Stimulated activated CD4-positive, alpha-beta T cell treated with anti-CD3 and anti-CD28 coated beads, Interleukin-2, amount 100 ng/mL, for 4 hours (primary cell): ENCODE measurements around the gene HOXC10.

Source experiments
- DNase-seq: peaks from one replicate; pipeline ENCODE4 v3.0.0-alpha.2; 2020; ENCODE audit warnings: low read depth

Gene HOXC10

GRCh38 chr12:53950789-53951576 lies 34.0 kb upstream of the HOXC10 start:
- no peak for DNase-seq

GRCh38 chr12:53951577-53952334 lies 33.2 kb upstream of the HOXC10 start:
- DNase-seq: no peak

- DNase-seq: no peak
Measured at GRCh38 chr12:53952335-53952694, 32.6 kb upstream of the HOXC10 start.

GRCh38 chr12:53952871-53953734 lies 31.8 kb upstream of the HOXC10 start:
- DNase-seq: no peak

- DNase-seq: no peak
Measured at GRCh38 chr12:53953831-53954693, 30.9 kb upstream of the HOXC10 start.

- no peak for DNase-seq
Measured at GRCh38 chr12:53954694-53955035, 30.3 kb upstream of the HOXC10 start, which contains the start of gene HOXC12. TSS of gene HOXC12 (plus strand) at chr12:53954903. CDS start at chr12:53954930, 27 bp downstream.

GRCh38 chr12:53955036-53955775 lies 29.7 kb upstream of the HOXC10 start:
- DNase-seq: no peak

GRCh38 chr12:53955776-53956250 lies 29.1 kb upstream of the HOXC10 start:
- no peak for DNase-seq

GRCh38 chr12:53956251-53956887 lies 28.6 kb upstream of the HOXC10 start:
- no peak for DNase-seq

- no peak for DNase-seq
Measured at GRCh38 chr12:53956914-53957536, 27.9 kb upstream of the HOXC10 start.

GRCh38 chr12:53958128-53958527 lies 26.8 kb upstream of the HOXC10 start:
- DNase-seq: no peak

- DNase-seq: no peak
Measured at GRCh38 chr12:53959314-53959713, 25.6 kb upstream of the HOXC10 start.

- DNase-seq: no peak
Measured at GRCh38 chr12:53960187-53961024, 24.5 kb upstream of the HOXC10 start.

GRCh38 chr12:53961025-53961761 lies 23.8 kb upstream of the HOXC10 start:
- DNase-seq: no peak

GRCh38 chr12:53963005-53963404 lies 21.9 kb upstream of the HOXC10 start:
- no peak for DNase-seq

GRCh38 chr12:53963434-53964314 lies 21.3 kb upstream of the HOXC10 start:
- DNase-seq: no peak

GRCh38 chr12:53964315-53964713 lies 20.6 kb upstream of the HOXC10 start:
- DNase-seq: no peak
